Activated CD4-positive, alpha-beta T cell treated with anti-CD3 and anti-CD28 coated beads, Interleukin-10, Interleukin-2, amounts not matched to agents 100 ng/mL and 50 ng/mL, durations not matched to agents 16 hours and 8 hours (primary cell): ENCODE results near the gene GNPAT.
"Not testable (repeated sequence)": the region's sequence is repeated elsewhere in the genome, so short reads cannot be mapped to it uniquely, and the experiment has no call there.

Experiments
- DNase-seq: peaks from one replicate; pipeline ENCODE4 v3.0.0-alpha.2; 2020

GNPAT gene

DNA sequence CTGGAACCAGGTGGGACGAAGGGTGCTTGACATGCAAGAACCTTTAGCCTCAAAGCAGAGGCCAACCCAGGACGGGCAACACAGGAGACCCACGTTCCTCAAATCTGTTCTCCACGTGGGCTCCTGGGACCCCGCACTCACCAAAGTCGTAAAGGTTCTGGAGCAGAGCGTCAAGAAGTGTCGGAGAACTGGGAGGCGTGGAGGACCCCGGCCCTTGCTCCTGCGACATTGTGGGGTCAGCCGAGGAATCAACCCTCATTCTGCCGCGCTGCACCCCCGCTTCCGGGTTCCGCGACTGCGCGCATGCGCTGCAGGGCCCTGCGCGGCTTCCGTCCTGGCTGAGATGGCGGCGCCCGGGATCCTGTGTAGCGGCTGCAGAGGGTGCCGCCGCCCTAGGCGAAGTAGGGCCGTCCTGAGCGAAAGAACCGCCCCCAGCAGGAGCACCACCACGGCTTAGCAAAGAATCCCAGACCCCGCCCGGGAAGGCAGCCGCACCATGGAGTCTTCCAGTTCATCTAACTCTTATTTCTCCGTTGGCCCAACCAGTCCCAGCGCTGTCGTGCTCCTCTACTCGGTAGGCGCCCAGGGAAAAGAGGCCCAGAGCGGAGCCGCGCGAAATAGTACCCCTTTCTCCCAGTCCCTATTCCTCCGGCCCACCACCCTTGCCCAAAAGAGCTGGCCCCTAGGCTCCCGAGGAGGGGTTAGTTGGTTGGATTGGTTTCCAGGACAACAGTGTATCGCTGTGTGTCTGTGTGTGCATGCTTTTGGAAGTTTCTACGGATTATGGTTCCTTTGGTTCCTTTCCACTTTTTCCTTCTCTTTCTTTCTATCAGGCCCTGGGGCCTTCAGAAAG lies at the start of gene GNPAT:
Gene GNPAT, plus strand, starts transcription at position 330 of the 853 bp plus-strand sequence. Its CDS starts 167 bp downstream, at position 497.
- peak; percentile 93 for DNase-seq

DNA sequence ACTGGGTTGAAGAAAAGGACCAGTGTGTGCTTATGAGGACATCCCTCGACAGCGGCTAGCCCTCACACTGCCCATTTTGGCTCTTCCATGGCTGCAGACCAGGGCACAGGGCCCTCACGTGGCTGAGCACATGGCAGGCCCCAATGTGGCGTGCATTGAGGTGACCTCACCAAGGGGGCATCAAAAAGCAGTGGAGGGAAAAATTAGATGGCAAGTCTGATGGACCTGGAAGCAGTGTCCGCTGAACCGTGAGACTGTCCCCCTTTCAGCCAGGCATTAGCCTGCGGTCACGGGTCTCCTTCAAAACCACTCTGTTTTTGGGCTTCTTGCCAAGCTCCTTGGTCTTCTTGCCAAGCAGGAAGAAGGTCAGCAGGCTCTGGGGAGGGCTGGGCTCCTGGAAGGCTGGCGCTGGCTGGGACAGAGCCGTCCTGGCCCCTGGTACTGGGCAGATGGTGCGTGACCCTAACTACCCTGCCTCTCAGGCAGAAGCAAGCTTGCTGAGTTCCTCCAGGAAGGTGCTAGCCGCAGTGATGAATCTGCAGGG lies 48.3 kb upstream of the GNPAT start:
- no peak for DNase-seq

GRCh38 chr1:231193710-231194340 lies 47.2 kb upstream of the GNPAT start:
- DNase-seq, result no peak

DNA sequence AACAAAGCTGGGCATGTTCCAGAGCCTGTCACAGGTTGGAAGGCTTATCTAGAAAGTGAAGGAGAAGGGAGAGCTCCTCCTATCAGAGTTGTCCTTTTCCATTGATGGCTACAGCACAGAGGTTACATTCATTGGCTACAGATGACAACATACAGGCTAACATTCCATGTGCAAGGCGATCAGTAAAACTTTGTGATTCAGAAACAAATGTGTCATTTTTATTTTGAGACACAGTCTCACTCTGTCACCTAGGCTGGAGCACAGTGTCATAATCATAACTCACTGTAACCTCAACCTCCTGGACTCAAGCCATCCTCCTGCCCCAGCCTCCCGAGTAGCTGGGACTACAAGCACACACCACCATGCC lies 46.6 kb upstream of the GNPAT start:
- DNase-seq, result no peak

DNA sequence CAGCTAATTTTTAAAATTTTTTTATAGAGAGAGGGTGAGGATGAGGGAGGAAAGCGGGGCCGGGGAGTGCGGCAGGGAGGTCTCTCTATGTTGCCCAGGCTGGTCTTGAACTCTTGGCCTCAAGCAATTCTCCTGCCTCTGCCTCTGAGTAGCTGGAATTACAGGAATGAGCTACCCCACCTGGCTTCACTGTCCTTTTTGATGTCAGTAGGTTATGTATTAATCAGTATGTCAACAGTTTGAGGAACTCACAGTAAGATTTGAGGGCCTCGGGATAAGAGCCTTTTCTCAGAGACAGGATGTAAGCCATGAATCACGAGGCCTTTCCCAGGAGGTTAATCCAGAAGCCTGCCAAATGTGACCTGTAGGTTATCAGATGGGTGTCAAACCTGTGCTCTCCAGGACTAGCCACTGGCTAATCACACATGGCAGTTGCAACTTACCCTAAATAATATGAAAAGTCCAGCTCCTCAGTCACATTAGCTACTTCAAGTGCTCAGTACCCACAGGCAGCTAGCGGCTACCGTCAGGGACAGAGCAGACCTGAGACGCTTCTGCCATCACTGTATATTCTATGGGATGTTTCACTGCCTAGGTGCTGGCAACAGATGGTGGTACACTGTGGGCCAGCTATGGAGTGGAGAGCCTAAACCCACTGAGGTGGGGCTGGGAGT lies 46.0 kb upstream of the GNPAT start:
- no peak for DNase-seq

GRCh38 chr1:231196307-231196706 lies 44.7 kb upstream of the GNPAT start:
- DNase-seq, result no peak

GRCh38 chr1:231196728-231197127 lies 44.3 kb upstream of the GNPAT start:
- no peak for DNase-seq

DNA sequence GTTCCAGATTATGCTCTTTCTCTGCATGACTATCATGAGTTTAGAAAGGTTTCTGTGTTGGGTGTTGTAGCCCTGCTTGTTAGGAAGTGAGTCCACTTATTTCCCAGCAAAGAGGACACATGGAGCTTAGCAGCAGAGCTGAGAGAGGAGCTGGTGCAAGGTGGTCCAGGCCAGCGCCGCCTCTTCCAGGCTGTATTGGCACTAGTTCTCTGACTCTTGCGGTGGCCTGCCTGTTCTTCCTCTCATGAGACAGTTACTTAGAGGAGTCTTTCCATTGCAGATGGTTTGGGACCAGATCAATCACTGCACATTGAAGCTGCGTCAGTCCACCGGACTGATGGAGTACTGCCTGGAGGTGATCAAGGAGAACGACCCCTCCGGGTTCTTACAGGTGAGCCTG lies 41.1 kb upstream of the GNPAT start:
- no peak for DNase-seq

GRCh38 chr1:231200388-231201031 lies 40.5 kb upstream of the GNPAT start:
- DNase-seq, result no peak

DNA sequence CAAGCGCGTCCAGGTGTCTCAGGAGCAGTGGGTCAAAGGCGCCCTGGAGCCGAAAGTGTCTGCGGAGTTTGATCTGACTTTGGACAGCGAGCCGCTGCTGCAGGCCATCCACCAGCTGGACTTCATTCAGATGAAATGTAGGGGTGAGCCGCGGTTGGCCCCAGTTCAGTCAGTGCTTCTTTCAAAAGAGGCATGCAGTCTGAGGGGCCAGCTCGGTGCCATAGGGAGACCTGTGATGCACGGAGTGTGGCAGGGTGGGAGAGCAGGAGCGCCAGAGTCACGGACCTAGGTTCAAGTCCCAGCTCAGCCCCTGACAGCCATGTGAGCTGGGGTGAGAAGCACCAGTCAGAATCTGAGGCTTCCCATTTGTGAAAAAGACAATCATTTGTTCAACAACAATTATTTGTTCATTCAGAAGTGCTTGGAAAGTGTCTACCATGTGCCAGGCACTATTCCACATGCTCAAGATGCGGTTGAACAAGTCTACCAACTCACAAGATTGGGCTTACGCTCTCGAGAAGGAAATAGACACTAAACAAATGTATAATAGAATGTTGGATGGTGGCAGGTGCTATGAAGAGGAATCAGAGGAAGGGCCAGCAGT lies 39.5 kb upstream of the GNPAT start:
- no peak for DNase-seq

- no peak for DNase-seq
Observed at GRCh38 chr1:231201979-231202633, 38.9 kb upstream of the GNPAT start.

DNA sequence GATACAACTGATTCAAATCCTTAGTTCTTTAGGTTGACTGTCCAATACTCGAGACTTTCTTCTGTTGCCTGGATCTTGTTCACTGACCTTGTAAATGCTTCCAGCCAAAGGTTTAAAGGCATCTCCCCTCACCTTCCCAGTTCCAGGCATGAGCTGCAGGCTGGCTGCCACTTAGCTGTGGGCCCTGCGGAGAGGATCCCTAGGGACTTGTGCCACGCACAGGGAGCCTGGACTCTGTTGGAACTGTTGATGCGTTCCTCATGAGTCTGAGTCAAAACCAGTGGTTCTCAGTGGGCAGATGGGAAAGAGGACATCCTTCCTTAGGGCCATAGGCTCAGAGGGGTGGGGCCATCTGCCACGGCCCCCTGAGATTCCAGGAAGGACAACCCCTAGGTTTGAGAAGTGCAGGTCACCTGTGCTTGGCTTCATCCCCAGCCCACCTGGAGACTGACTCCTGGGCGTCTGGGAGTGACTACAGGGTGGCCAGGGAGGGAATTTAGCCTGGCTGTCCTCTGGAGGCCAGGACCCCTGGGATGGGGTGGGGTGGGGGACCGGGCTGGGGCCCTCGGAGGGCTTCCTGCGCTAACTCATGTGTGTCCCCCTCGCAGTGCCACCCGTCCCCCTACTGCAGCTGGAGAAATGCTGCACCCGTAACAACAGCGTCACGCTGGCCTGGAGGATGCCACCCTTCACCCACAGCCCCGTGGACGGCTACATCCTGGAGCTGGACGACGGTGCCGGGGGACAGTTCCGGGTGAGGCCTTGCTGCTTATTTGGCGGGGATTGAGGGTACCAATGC lies 37.6 kb upstream of the GNPAT start:
- DNase-seq, result no peak

DNA sequence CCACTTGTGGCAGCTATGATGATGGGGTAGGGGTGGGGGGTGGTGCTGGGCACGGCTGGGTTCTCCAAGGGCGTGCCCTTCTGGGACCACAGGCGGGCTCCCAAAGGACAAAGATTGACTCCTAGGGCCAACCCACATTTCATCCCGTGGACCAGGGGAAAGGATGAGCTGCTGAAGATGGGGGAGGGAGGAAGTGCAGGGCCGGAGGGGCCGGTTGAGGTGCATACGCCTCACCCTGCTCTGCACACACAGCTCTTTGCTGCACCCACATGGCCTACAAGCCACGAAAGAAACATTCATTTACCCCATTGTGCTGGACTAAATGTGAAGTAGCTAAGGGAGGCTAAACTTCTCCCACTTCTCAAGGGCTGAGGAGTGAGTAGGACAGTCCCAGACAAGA lies 34.2 kb upstream of the GNPAT start:
- no peak for DNase-seq

GRCh38 chr1:231207437-231207836 lies 33.6 kb upstream of the GNPAT start:
- no peak for DNase-seq

DNA sequence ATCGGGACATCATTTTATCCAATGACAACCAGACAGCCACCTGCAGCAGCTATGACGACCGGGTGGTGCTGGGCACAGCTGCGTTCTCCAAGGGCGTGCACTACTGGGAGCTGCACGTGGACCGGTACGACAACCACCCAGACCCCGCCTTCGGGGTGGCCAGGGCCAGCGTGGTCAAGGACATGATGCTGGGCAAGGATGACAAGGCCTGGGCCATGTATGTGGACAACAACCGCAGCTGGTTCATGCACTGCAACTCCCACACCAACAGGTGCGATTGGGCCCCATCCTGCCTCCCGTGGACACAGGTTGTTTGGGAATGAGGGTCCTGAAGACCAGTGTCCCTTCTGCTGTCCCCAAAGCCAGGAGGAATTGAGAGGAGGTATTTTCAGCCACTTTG lies 32.0 kb upstream of the GNPAT start:
- no peak for DNase-seq

GRCh38 chr1:231209531-231209930 lies 31.5 kb upstream of the GNPAT start:
- DNase-seq, result no peak

GRCh38 chr1:231210126-231210525 lies 30.9 kb upstream of the GNPAT start:
- DNase-seq, result no peak

DNA sequence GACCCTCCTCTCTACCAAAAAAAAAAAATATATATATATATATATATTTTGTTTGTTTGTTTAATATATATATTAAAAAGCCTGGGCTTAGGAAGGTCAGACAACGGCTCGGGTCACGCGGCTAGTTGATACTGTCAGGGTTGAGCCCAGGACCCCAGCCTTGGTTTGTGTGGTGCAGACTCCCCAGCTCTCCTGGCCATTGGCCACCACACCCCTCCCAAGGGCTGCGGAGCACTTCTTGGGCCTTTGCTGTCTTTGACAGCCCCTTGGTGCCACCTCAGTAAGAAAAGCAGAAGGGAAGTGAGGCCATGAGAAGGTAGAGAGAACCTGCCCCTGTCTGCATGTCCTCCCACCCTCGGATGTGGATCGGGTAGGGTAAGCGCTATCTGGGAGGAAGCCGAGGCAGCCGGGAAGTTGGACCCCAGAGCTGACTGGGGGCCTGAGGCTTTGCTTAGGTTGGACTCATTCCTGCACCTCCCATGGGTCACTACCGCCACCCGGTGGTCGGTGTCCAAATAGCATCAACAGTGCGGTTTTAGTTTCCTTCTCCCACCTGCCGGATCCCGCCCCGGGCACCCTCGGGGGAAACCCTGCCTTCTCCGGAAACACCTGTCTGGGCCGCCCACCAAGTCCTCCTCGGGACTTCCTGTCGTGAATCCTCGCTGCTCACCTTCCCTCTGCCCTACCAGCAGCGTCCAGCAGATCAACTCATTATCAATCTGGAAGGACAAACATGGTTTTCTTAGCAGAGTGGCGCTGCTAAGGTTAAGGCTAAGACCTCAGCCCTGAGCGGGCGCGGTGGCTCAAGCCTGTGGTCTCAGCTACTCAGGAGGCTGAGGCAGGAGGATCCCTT lies 29.8 kb upstream of the GNPAT start:
- peak; percentile 91 for DNase-seq

- not testable (repeated sequence) for DNase-seq
Observed at GRCh38 chr1:231212301-231212700, 28.7 kb upstream of the GNPAT start.
